GM19395 (cell line): ENCODE results near the gene ZNF534.
"Not testable (repeated sequence)": the region's sequence is repeated elsewhere in the genome, so short reads cannot be mapped to it uniquely, and the experiment has no call there.

Experiments
- ATAC-seq: cut with Tn5 transposase; IDR thresholded peaks from one replicate; pipeline ENCODE4 v1.9.1; 2021; ENCODE audit warnings: mild to moderate bottlenecking, moderate library complexity; ENCODE audit not compliant: unreplicated experiment

The ZNF534 gene

GRCh38 chr19:52494518-52494917 is 65.6 kb downstream of the ZNF534 start:
- no peak for ATAC-seq

- no peak for ATAC-seq
Observed at GRCh38 chr19:52498571-52498970, 69.6 kb downstream of the ZNF534 start.

GRCh38 chr19:52500474-52500873 is 71.5 kb downstream of the ZNF534 start:
- not testable (repeated sequence) for ATAC-seq

GRCh38 chr19:52500991-52501390 is 72.0 kb downstream of the ZNF534 start:
- ATAC-seq: not testable (repeated sequence)
